ENCODE results near the gene FBXL7. TPM values are rescaled to one million over a fixed set of nuclear protein-coding genes. Genes with fewer than 3 reads are reported as not detected.

The FBXL7 gene
- total and polyA plus RNA-seq, 2 donors (not counting 1 experiment from before 2014, with no cell fraction given): 6.4 to 12.9 TPM

DNA sequence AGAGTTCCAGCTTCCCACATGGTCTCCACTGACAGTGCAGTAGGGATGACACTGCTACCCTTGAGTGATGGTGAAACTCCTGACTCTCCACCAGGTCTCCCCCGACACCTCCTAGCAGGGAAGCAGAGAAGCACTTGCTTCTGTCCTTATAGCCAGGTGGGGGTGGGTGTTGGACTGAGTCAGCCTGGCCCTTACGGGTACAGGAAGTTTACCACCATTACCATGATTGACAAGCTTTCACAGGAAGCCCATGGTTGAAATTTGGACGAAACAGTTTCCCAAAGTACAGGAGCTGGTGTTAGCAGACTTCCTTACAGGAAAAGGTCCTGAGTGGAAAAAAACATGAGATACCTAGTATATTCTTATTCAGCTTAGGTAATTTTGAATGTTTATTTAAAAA, 3.1 kb upstream of the FBXL7 start:
- Histone ChIP-seq H4K20me1 (ENCODE audit: control insufficient read depth, extremely low read depth, insufficient read depth, low read length) (no peaks in the 10 kb centered on the region), H3K4me2 (ENCODE audit: extremely low read depth, insufficient read depth, low read length) (no peak overlapping the region), H2AFZ (ENCODE audit: low read length) (no peak overlapping the region), H3K9me3 (ENCODE audit: control insufficient read depth, insufficient read depth, low read depth, low read length) (no peaks in the 10 kb centered on the region), H3K27me3 (ENCODE audit: control insufficient read depth, insufficient read depth, low read length) (no peaks in the 10 kb centered on the region), H3K79me2 (ENCODE audit: control insufficient read depth, insufficient read depth, low read length) (peaks cover 8% of the 10 kb centered on the region), H3K9ac (ENCODE audit: insufficient read depth, low read length) (no peak overlapping the region), H3K36me3 (ENCODE audit: control insufficient read depth, insufficient read depth, low read length) (no peaks in the 10 kb centered on the region), H3K4me3 (replicated peaks in 1 of 4; ENCODE audit: control extremely low read depth in 1 of 4, insufficient read depth in 1 of 4, low read depth in 3 of 4, low read length in 4 of 4) (no peak overlapping the region), H3K4me1 (ENCODE audit: control insufficient read depth, extremely low read depth, insufficient read depth, low read length) (no peaks in the 10 kb centered on the region), H3K27ac (ENCODE audit: insufficient read depth, low read length) (no peak overlapping the region)
- DNase-seq (ENCODE audit: low read depth in 2 of 2): no peak
- TF ChIP-seq EZH2 (IDR thresholded peaks at IDR 0.05; ENCODE audit: low read length, missing control alignments): no peak
- TF ChIP-seq, protein P1, sequence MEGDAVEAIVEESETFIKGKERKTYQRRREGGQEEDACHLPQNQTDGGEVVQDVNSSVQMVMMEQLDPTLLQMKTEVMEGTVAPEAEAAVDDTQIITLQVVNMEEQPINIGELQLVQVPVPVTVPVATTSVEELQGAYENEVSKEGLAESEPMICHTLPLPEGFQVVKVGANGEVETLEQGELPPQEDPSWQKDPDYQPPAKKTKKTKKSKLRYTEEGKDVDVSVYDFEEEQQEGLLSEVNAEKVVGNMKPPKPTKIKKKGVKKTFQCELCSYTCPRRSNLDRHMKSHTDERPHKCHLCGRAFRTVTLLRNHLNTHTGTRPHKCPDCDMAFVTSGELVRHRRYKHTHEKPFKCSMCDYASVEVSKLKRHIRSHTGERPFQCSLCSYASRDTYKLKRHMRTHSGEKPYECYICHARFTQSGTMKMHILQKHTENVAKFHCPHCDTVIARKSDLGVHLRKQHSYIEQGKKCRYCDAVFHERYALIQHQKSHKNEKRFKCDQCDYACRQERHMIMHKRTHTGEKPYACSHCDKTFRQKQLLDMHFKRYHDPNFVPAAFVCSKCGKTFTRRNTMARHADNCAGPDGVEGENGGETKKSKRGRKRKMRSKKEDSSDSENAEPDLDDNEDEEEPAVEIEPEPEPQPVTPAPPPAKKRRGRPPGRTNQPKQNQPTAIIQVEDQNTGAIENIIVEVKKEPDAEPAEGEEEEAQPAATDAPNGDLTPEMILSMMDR (conservative IDR thresholded peaks at IDR 0.05 in 1 of 2, IDR thresholded peaks at IDR 0.05 in 1 of 2; ENCODE audit: low read depth in 1 of 2, low read length in 2 of 2): no peak

DNA sequence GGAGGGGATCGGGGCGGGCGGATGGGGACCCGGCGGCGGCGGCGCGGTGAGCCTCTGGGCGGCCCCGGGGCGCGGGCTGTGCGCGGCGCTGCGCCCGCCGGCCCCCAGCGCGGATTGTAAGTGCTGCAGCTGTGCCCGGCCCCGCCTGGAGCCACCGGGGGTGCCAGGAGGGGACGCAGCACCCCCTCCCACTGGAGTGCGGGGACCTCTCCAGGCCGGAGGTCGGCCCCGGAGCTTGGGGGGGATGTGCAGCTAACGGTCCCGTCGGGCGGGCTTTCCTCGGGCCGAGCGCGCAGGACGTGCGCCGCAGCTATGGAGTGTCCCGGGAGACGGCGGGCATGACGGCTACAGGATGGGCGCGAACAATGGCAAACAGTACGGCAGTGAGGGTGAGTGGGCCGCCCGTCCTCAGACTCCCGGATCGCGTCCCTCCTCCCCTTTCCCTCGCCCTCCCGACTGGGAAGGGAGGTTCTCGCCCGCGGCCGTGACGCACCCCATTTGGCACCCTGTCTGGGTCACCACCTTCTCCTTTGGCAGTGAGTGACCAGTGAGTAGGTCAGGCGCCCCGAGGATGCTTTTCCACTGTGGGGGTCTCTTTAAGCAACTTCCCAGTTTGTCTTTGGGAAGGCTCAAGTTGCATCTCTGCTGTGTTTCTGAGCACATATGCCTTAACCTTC, 483 bp downstream of the FBXL7 start:
- no peaks in the 10 kb centered on the region for H3K27me3 ChIP-seq (ENCODE audit: control insufficient read depth, insufficient read depth, low read length)
- peaks cover 31% of the 10 kb centered on the region for H3K79me2 ChIP-seq (ENCODE audit: control insufficient read depth, insufficient read depth, low read length)
- TF ChIP-seq, protein P1 (conservative IDR thresholded peaks at IDR 0.05 in 1 of 2, IDR thresholded peaks at IDR 0.05 in 1 of 2; ENCODE audit: low read depth in 1 of 2, low read length in 2 of 2): no peak
- no peak for TF ChIP-seq EZH2 (IDR thresholded peaks at IDR 0.05; ENCODE audit: low read length, missing control alignments)
- H3K27ac ChIP-seq (ENCODE audit: insufficient read depth, low read length): peak overlapping the region; percentile 80
- no peaks in the 10 kb centered on the region for H4K20me1 ChIP-seq (ENCODE audit: control insufficient read depth, extremely low read depth, insufficient read depth, low read length)
- H3K9ac ChIP-seq (ENCODE audit: insufficient read depth, low read length): peak overlapping the region; percentile 74
- H3K4me2 ChIP-seq (ENCODE audit: extremely low read depth, insufficient read depth, low read length): peak overlapping the region; percentile 95
- H2AFZ ChIP-seq (ENCODE audit: low read length): peak overlapping the region; percentile 73
- H3K4me1 ChIP-seq (ENCODE audit: control insufficient read depth, extremely low read depth, insufficient read depth, low read length): peaks cover 2% of the 10 kb centered on the region
- no peaks in the 10 kb centered on the region for H3K9me3 ChIP-seq (ENCODE audit: control insufficient read depth, insufficient read depth, low read depth, low read length)
- no peaks in the 10 kb centered on the region for H3K36me3 ChIP-seq (ENCODE audit: control insufficient read depth, insufficient read depth, low read length)
- peak overlapping the region; percentile 76 to 96 (median 84) for H3K4me3 ChIP-seq (replicated peaks in 1 of 4; ENCODE audit: control extremely low read depth in 1 of 4, insufficient read depth in 1 of 4, low read depth in 3 of 4, low read length in 4 of 4)
- peak; percentile 50 to 58 for DNase-seq (ENCODE audit: low read depth in 2 of 2)

DNA sequence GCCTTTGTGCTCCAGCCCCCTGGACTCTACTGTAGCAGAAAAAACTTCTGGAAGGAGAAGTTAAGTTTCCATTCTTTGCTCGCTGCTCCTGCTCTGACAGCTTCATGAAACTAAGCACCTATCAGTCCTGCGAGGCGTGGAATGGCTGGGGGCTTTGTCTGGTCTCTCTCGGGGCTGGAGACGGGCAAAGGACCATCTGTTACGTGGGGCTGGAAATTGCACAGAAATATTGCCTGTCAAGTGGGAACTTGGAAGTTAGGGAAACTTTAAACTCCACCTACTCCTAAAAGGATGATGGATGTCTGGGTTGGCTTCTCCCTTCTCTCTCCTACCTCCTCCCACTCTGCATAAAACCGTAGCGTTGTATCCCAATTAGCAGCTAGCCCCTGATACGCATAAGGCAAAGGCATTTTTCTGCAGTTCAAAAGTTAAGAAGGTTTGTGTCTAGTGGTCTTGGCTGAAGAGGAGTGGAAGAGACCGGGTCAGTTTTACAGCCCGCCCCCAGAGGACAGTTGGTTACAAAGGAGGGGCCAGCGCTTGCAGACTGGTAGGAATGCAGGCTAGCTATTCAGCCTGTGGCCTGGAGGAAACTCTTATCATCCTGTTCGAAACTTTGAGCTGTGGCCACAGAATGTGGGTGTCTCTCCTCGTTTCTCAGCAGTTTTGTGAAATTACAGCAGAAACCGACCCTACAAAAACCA, 1.3 kb downstream of the FBXL7 start:
- no peak for TF ChIP-seq EZH2 (IDR thresholded peaks at IDR 0.05; ENCODE audit: low read length, missing control alignments)
- TF ChIP-seq, protein P1 (conservative IDR thresholded peaks at IDR 0.05 in 1 of 2, IDR thresholded peaks at IDR 0.05 in 1 of 2; ENCODE audit: low read depth in 1 of 2, low read length in 2 of 2): peak; percentile 7 to 28

More for the DNA sequence above, 1.3 kb downstream of the FBXL7 start:
- Histone ChIP-seq H3K4me1 (ENCODE audit: control insufficient read depth, extremely low read depth, insufficient read depth, low read length) (peaks cover 2% of the 10 kb centered on the region), H3K9me3 (ENCODE audit: control insufficient read depth, insufficient read depth, low read depth, low read length) (no peaks in the 10 kb centered on the region), H4K20me1 (ENCODE audit: control insufficient read depth, extremely low read depth, insufficient read depth, low read length) (no peaks in the 10 kb centered on the region), H2AFZ (ENCODE audit: low read length) (peak overlapping the region; percentile 56), H3K79me2 (ENCODE audit: control insufficient read depth, insufficient read depth, low read length) (peaks cover 33% of the 10 kb centered on the region), H3K4me2 (ENCODE audit: extremely low read depth, insufficient read depth, low read length) (peak overlapping the region; percentile 95), H3K9ac (ENCODE audit: insufficient read depth, low read length) (peak overlapping the region; percentile 74), H3K27ac (ENCODE audit: insufficient read depth, low read length) (peak overlapping the region; percentile 80), H3K4me3 (replicated peaks in 1 of 4; ENCODE audit: control extremely low read depth in 1 of 4, insufficient read depth in 1 of 4, low read depth in 3 of 4, low read length in 4 of 4) (peak overlapping the region; percentile 76 to 96 (median 84)), H3K36me3 (ENCODE audit: control insufficient read depth, insufficient read depth, low read length) (no peaks in the 10 kb centered on the region), H3K27me3 (ENCODE audit: control insufficient read depth, insufficient read depth, low read length) (no peaks in the 10 kb centered on the region)
- peak; percentile 78 to 91 for DNase-seq (ENCODE audit: low read depth in 2 of 2)

Measured in fibroblast of lung (primary cell).